Stomach (tissue), 9 donors: Measurements from ENCODE around the gene CHD1. TPM values are rescaled to one million over a fixed set of nuclear protein-coding genes. Genes with fewer than 3 reads are reported as not detected.

Source experiments
- DNase-seq, 2 donors: peaks; one replicate each; pipeline versions ENCODE4 v3.0.0 to v3.0.0-alpha.2; 2013 to 2019
- H3K27ac ChIP-seq, 5 donors: fragments of 200-600 bp in 4 of 5; sonication (generic) in 4 of 5; one replicate each; pipeline ENCODE4 v1.5.1; 2013 to 2019; ENCODE audit warnings: mild to moderate bottlenecking in 1 of 5, moderate library complexity in 1 of 5
- H3K27me3 ChIP-seq, 3 donors: fragments of 200-600 bp; sonication (generic); one replicate each; pipeline ENCODE4 v1.5.1; 2017 to 2019; ENCODE audit warnings: mixed run types in 1 of 3
- H3K36me3 ChIP-seq, 4 donors: fragments of 200-600 bp; sonication (generic); 1 replicate in 3 of 4; 2 replicates in 1 of 4; pipeline ENCODE4 v1.5.1; 2016 to 2019
- H3K4me1 ChIP-seq, 4 donors: fragments of 200-600 bp; sonication (generic); one replicate each; pipeline ENCODE4 v1.5.1; 2016 to 2019
- H3K4me3 ChIP-seq, 4 donors: fragments of 200-600 bp; sonication (generic) in 3 of 4; one replicate each; pipeline ENCODE4 v1.5.1; 2016 to 2019; ENCODE audit warnings: mild to moderate bottlenecking in 1 of 4
- H3K9me3 ChIP-seq, 4 donors: fragments of 200-600 bp; sonication (generic); one replicate each; pipeline ENCODE4 v1.5.1; 2016 to 2019
- CTCF ChIP-seq, 7 experiments: fragments of 450-650 bp in 4 of 7; fragments of 200-600 bp in 3 of 7; sonication (generic) in 3 of 7; IDR thresholded peaks; one replicate each; pipeline ENCODE4 v1.5.1; 2016 to 2019; ENCODE audit warnings: antibody characterized with exemption in 7 of 7, control low read depth in 2 of 7, mild to moderate bottlenecking in 1 of 7
- EP300 ChIP-seq: sonication (generic); formaldehyde crosslinking; IDR thresholded peaks from one replicate; pipeline ENCODE4 v1.6.1; 2017; ENCODE audit warnings: antibody characterized with exemption
- POLR2A ChIP-seq, 4 donors: fragments of 450-650 bp; IDR thresholded peaks; one replicate each; pipeline ENCODE4 v1.6.1; 2016; ENCODE audit warnings: antibody characterized with exemption in 4 of 4, control low read depth in 2 of 4, mild to moderate bottlenecking in 1 of 4, moderate library complexity in 1 of 4
- POLR2AphosphoS5 ChIP-seq, 3 donors: sonication (generic); formaldehyde crosslinking; IDR thresholded peaks; one replicate each; pipeline ENCODE4 v1.6.1; 2016; ENCODE audit warnings: antibody characterized with exemption in 3 of 3
- WGBS, 5 donors: extraction: QIAGEN DNeasy Blood & Tissue Kit in 3 of 5; methylation state at CpG; one replicate each; pipeline versions ENCODE4 v1.1.5 to v1.1.7; 2013 to 2018; 5-methylcytosine and 5-hydroxymethylcytosine counted together
- intact Hi-C: fragments of 100-400 bp; cut with DNase I; formaldehyde crosslinking; loops from one replicate; pipeline ENCODE4 v1.15.1; 2023; ENCODE audit warnings: low total_unique reads
- polyA plus RNA-seq, 3 donors: library from polyadenylated mRNA; stranded (reverse); fragments of 200-250 nt; gene quantifications; one replicate each; pipeline ENCODE4 v1.2.3, GENCODE V29; 2013
- total RNA-seq, 5 donors: library from RNA; depleted of rRNA; stranded (reverse); fragments of >200 nt; gene quantifications; one replicate each; pipeline versions ENCODE4 v1.1.0 to v1.2.3, GENCODE V29; 2014 to 2016
- donor health status: healthy with polysubstance abuse.
- donor health status: Bipolar disorder and iron deficiency.
- donor health status: healthy.

Gene CHD1
- total and polyA plus RNA-seq, 8 donors: 8.0 to 119 (median 36.2) TPM

DNA sequence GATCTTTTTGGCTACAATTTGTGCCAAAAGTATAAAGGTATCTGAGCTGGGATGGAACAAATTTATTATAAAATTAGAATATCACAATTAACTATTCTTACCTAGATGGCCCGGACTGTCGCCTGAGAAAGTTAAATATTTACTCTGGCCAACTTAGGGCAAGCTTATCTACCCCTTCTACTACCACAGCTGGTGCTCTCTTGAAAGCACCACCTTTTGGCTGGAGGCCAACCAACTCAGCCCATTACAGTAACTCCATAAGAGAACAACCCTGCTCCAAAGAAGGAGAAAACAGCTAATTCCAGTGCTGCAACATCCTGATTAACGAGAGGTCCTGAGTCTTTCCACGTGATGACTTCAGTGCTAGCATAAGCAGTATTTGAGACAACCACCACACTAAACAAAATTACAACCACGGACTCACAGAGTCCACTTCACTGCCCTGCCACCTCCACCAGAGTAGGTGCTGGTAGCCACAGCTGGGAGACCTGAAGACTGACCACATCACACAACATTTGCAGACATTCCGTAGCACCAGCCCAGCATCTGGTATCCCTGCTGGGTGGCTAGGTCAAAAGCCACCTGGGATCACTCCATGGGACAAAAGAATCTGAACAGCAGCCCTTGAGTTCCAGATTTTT is 112.1 kb downstream of the CHD1 start:
- no peaks in the 10 kb centered on the region for H3K27me3 ChIP-seq
- no peaks in the 10 kb centered on the region for H3K36me3 ChIP-seq
- H3K4me1 ChIP-seq: no peaks in the 10 kb centered on the region
- intact Hi-C loops: no loop called here
- DNase-seq: peak; percentile 77 to 92
- TF ChIP-seq POLR2A (IDR thresholded peaks at IDR 0.05) (no peak), CTCF (IDR thresholded peaks at IDR 0.05) (no peak), EP300 (no peak), POLR2AphosphoS5 (IDR thresholded peaks at IDR 0.05) (no peak)
- peaks cover 0 to 12% (median 3%) of the 10 kb centered on the region in 4 donors for H3K9me3 ChIP-seq
- no peak overlapping the region for H3K27ac ChIP-seq
- WGBS, 5 donors: 24 to 54% (median 35%) methylated on average over 6 of the region's 6 CpGs
- H3K4me3 ChIP-seq: no peak overlapping the region

GRCh38 chr5:98813755-98814154 is 115.1 kb downstream of the CHD1 start:
- TF ChIP-seq POLR2AphosphoS5 (IDR thresholded peaks at IDR 0.05) (no peak), CTCF (IDR thresholded peaks at IDR 0.05) (no peak), POLR2A (IDR thresholded peaks at IDR 0.05) (no peak), EP300 (no peak)
- Histone ChIP-seq H3K36me3 (no peaks in the 10 kb centered on the region), H3K27me3 (no peaks in the 10 kb centered on the region), H3K4me3 (no peak overlapping the region), H3K4me1 (no peaks in the 10 kb centered on the region), H3K9me3 (no peaks in the 10 kb centered on the region), H3K27ac (no peak overlapping the region)
- 81 to 93% (median 87%) methylated on average over 3 of the region's 3 CpGs for WGBS, 5 donors
- DNase-seq: no peak
- intact Hi-C loops: no loop called here

- WGBS, 5 donors: 11 to 33% (median 29%) methylated on average over 2 of the region's 2 CpGs
Observed at GRCh38 chr5:98810206-98810605, 118.6 kb downstream of the CHD1 start.

DNA sequence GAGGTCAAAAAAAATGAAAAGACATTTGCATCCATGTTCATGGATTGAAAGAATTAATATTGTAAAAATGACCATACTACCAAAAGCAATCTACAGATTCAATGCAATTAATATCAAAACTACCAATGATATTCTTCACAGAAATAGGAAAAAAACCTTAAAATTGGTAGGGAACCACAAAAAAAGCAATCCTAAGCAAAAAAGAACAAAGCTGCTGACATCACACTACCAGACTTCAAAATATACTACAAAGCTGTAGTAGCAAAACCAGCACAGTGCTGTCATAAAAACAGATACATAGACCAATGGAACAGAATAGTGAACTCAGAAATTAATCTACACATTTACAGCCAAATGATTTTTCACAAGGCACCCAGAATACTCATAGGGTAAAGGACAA is 121.0 kb downstream of the CHD1 start:
- no peak for DNase-seq
- TF ChIP-seq POLR2A (IDR thresholded peaks at IDR 0.05) (no peak), POLR2AphosphoS5 (IDR thresholded peaks at IDR 0.05) (no peak), CTCF (IDR thresholded peaks at IDR 0.05) (no peak), EP300 (no peak)
- intact Hi-C loops: no loop called here

More at GRCh38 chr5:98810206-98810605, 118.6 kb downstream of the CHD1 start:
- Histone ChIP-seq H3K4me1 (no peaks in the 10 kb centered on the region), H3K4me3 (no peak overlapping the region), H3K36me3 (no peaks in the 10 kb centered on the region), H3K27ac (no peak overlapping the region), H3K9me3 (peaks cover 0 to 19% (median 12%) of the 10 kb centered on the region in 4 donors), H3K27me3 (no peaks in the 10 kb centered on the region)
- intact Hi-C loops: no loop called here
- TF ChIP-seq EP300: no peak
- no peak for TF ChIP-seq POLR2A (IDR thresholded peaks at IDR 0.05)
- no peak for TF ChIP-seq CTCF (IDR thresholded peaks at IDR 0.05)
- TF ChIP-seq POLR2AphosphoS5 (IDR thresholded peaks at IDR 0.05): no peak
- DNase-seq: no peak

More for the DNA sequence above, 121.0 kb downstream of the CHD1 start:
- Histone ChIP-seq H3K27me3 (no peaks in the 10 kb centered on the region), H3K27ac (no peak overlapping the region), H3K9me3 (peaks cover 0 to 21% (median 12%) of the 10 kb centered on the region in 4 donors), H3K36me3 (no peaks in the 10 kb centered on the region), H3K4me1 (no peaks in the 10 kb centered on the region), H3K4me3 (no peak overlapping the region)
